SU-DHL-6 (cell line): ENCODE data around the gene NDUFA3.

Source experiments
- CTCF ChIP-seq: fragments of 200-600 bp; sonication (generic); IDR thresholded peaks from one replicate; pipeline ENCODE4 v1.5.1; 2017; ENCODE audit warnings: antibody characterized with exemption, mild to moderate bottlenecking, low read length, moderate library complexity; ENCODE audit not compliant: insufficient read depth, poor library complexity, severe bottlenecking
- EZH2phosphoT487 ChIP-seq: fragments of 200-600 bp; sonication (generic), shearing (Covaris generic); conservative IDR thresholded peaks from 2 replicates; pipeline ENCODE4 v1.6.1; 2018; ENCODE audit warnings: mild to moderate bottlenecking, antibody characterized with exemption, low read length, moderate library complexity, mixed read lengths

GRCh38 chr19:54094426-54095000, 8.1 kb upstream of the NDUFA3 start:
- TF ChIP-seq CTCF, result no peak
- no peak for TF ChIP-seq EZH2phosphoT487
